HG02840 (cell line): ENCODE results near the gene GCSH.

Source experiments
- ATAC-seq: cut with Tn5 transposase; IDR thresholded peaks from one replicate; pipeline ENCODE4 v1.9.1; 2021; ENCODE audit warnings: mild to moderate bottlenecking, moderate library complexity, moderate number of reproducible peaks; ENCODE audit not compliant: unreplicated experiment, low FRiP score

GCSH gene

GRCh38 chr16:81061307-81061640 is 34.9 kb downstream of the GCSH start:
- ATAC-seq = no peak

DNA sequence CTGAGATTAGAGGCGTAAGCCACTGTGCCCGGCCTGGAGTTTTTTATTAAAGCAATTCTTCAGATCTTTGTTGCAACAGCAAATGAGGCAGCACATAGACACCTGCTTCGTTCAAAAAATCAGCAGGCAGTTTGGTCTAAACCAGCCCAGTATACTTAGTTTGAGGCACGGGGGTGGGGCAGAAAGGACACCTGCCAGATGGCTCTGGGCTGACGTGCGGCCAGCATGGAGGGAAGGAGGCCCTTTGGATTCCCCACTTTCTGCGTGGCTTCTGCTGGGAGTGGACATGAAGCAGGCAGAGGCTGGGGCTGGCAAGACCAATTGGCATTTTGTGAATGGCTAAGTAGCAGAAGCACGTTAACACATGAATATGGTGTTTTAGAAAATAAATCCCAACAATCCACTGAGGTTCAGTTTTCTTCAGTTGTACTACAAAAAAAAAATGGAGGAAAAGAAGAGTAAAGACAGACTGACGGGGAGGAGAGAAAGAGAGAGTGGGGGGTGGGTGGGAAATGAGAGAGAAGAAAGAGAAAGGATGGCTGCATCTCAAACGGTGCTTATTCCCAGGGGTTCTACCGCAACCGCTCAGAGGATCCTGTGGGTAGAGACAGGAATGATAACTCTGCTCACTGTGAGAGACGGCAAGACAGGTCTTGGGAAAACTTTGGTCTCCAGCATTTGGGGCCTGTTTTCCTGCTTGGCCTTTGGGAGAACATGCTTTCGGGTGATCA is 35.5 kb downstream of the GCSH start:
- no peak for ATAC-seq

DNA sequence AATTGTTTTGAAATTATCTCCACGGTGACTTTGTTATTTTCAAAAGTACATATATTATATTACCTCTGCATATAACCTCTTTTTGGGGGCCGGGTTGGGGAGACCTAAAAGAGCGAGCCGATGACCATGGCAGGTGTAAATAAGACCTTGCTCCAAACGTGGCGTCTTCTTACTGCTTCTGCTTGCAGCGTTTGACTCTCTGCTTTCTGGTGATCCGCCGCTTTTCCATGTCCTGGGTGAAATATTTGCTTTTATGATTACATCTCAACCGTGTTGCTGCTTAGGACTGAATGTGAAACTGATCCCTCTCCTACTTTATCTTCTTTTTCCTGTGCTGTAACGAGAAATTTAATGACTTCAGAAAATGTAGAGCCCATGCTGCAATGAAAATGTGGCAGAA is 42.4 kb downstream of the GCSH start:
- ATAC-seq = no peak

DNA sequence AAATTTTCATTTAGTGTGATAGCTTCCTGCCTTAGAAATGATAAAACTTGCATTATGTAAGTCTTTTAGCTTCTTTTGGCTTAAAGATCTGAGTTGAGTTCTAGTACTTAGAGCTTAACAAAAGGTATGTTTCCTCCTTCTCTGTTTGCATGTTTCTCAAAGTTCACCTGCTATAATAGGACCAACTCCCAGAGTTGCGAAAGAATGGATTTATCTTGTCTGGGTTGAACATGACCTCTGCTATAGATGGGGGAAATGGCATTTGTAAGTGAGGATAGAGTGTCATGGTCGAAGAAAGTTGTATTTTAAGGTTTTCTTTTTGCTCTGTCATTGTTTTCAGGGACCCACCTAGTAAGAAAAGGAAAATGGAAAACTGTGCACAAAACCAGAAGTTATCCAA is 53.4 kb downstream of the GCSH start:
- ATAC-seq = no peak

DNA sequence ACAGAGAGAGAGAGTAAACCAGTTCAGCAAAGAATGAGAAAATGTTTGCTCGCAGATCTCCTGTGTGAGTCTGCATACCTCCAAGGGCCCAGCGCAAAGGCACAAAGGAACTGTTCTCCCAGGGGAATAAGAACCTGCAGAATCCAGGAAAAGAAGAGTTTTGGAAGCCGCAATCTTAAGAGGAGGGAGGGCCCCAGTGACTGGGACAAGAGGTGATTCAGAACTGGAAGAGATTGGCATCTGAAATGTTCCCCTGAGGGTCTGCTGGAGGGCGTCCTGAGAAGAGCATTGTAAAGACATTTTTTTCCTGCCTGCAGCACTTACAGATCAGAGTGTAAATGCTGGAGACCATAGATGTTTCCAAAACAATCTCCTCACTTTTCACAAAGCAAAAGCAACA is 54.5 kb downstream of the GCSH start:
- ATAC-seq = no peak

DNA sequence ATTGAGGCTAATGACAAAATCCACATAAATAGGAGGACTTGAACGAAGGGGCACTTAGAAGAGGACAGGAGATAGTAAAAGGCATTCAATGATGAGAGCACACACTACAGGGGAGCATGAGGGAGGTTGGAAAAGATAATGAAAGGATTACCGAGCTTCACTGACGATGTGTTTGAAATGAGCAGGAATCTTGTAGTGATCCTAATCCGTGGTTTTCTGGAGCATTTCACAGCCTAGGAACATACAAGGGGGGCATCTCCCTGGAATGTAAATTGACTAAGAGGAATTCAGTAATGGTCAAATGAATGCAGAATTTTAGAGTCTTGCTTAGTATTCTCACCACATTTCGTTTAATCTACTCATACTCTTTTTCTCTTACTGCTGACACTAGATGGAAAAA is 55.4 kb downstream of the GCSH start:
- ATAC-seq = no peak

DNA sequence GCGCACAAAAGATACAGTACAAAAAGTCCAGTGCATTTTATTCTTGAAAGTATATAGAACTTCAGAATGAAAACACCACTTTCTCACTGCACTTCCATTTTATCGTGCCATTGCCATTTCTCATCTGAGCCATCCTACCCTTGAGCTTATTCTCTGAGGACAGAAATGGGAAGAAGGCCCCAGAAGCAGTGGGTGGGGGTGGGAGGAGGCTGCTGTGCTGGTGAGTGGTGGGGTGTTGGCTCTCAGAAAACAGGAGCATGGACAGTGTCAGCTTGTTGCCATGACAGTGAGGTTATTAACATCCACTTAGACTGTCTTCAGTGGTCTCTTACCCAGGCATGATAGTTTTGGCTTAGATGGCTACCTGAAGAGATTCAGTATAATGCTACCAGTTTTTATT is 56.1 kb downstream of the GCSH start:
- no peak for ATAC-seq

- ATAC-seq = no peak
These were observed 59.3 kb downstream of the GCSH start for GRCh38 chr16:81036751-81037350.

- peak; percentile 49 for ATAC-seq
These were observed 60.0 kb downstream of the GCSH start for GRCh38 chr16:81035975-81036750.

GRCh38 chr16:81035398-81035974 is 60.7 kb downstream of the GCSH start, which contains the start of gene ATMIN:
Gene ATMIN (plus strand): TSS chr16:81035842. CDS start chr16:81035871, 29 bp downstream.
- ATAC-seq = peak; percentile 78
